OCI-LY3 (cell line): Measurements from ENCODE around the gene ITPKB.

Experiments
- EZH2phosphoT487 ChIP-seq: fragments of 200-600 bp; shearing (Covaris generic); IDR thresholded peaks from 2 replicates; pipeline ENCODE4 v1.6.1; 2018; ENCODE audit warnings: antibody characterized with exemption, mixed run types, low read depth
- TF ChIP-seq, protein P1 (sequence below): fragments of 200-600, 300-600 bp; sonication (generic); IDR thresholded peaks from 2 replicates; pipeline ENCODE4 v1.5.1; 2014; ENCODE audit warnings: antibody characterized with exemption, low read length, low read depth

DNA sequence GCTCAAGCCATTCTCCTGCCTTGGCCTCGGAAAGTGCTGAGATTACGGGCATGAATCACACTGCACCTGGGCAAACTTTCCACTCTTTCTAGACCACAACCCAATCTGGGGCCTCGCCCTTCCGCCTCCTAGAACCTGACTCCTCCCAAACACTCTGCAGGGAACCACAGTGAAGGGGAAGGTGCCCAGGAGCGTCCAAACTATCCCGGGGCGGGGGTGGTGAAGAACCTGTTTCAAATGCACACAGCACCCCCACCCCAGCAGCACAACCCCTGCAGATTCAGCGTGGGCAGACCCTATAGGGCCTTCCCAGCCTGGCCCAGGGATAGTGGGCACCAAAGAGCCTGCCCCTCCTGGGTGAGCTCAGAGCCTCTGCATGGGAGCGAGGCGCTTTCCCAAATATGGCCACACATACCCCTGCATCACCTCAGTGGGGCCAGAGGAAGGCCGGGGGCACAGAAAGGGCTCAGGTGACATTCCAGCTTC, 103.6 kb downstream of the ITPKB start:
- TF ChIP-seq, protein P1, sequence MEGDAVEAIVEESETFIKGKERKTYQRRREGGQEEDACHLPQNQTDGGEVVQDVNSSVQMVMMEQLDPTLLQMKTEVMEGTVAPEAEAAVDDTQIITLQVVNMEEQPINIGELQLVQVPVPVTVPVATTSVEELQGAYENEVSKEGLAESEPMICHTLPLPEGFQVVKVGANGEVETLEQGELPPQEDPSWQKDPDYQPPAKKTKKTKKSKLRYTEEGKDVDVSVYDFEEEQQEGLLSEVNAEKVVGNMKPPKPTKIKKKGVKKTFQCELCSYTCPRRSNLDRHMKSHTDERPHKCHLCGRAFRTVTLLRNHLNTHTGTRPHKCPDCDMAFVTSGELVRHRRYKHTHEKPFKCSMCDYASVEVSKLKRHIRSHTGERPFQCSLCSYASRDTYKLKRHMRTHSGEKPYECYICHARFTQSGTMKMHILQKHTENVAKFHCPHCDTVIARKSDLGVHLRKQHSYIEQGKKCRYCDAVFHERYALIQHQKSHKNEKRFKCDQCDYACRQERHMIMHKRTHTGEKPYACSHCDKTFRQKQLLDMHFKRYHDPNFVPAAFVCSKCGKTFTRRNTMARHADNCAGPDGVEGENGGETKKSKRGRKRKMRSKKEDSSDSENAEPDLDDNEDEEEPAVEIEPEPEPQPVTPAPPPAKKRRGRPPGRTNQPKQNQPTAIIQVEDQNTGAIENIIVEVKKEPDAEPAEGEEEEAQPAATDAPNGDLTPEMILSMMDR, result no peak
- TF ChIP-seq EZH2phosphoT487, result no peak
